ENCODE data around the gene ERO1B.

Gene ERO1B

GRCh38 chr1:236253918-236254637, 27.7 kb downstream of the ERO1B start:
- no peak for DNase-seq (ENCODE audit: low read depth in 1 of 2, low spot score in 1 of 2)

- DNase-seq (ENCODE audit: low read depth in 1 of 2, low spot score in 1 of 2), result no peak
Measured at GRCh38 chr1:236253119-236253518, 28.6 kb downstream of the ERO1B start.

- DNase-seq (ENCODE audit: low read depth in 1 of 2, low spot score in 1 of 2), result no peak
Measured at GRCh38 chr1:236251587-236251986, 30.2 kb downstream of the ERO1B start.

DNA sequence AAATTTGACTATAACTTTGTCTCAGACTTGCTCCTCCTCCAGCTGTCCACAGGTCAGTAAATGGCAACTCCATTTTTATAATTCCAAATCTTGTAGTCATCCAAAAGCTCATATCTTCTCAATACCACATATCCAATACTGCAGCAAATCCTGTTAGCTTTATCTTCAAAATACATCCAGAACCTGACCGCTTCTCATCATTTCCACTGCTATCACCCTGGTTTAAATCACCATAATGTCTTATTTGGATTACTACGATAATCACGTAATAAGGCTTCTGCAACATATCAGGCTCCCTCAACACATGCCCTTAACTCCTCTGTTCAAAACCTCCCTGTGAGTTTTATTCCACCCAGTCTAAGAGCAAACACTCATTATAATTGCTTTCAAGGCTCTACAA, 34.5 kb downstream of the ERO1B start:
- no peak for DNase-seq (ENCODE audit: low read depth in 1 of 2, low spot score in 1 of 2)

GRCh38 chr1:236242568-236242967, 39.2 kb downstream of the ERO1B start:
- no peak for DNase-seq (ENCODE audit: low read depth in 1 of 2, low spot score in 1 of 2)

GRCh38 chr1:236240675-236241074, 41.1 kb downstream of the ERO1B start:
- DNase-seq (ENCODE audit: low read depth in 1 of 2, low spot score in 1 of 2), result no peak

GRCh38 chr1:236239092-236239585, 42.6 kb downstream of the ERO1B start:
- no peak for DNase-seq (ENCODE audit: low read depth in 1 of 2, low spot score in 1 of 2)

DNA sequence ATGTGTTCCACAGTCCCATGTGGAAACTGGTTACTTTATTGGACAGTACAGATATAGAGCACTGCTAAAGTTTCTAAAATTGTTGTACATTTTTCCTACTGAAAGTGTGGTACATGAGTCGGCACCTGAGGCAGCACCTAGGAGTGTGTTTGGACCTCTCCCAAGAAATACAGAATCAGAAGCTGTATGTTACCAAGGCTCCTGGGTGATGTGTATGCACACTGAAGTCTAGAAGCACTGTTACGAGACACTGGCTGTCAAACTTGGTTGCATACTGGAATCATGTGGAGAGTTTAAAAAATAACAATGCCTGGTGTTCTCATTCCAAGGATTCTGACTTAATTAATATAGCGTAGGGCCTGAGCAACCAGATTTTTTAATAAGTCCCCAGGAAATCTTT, 46.6 kb downstream of the ERO1B start:
- no peak for DNase-seq (ENCODE audit: low read depth in 1 of 2, low spot score in 1 of 2)

GRCh38 chr1:236228411-236228810, 53.3 kb downstream of the ERO1B start:
- no peak for DNase-seq (ENCODE audit: low read depth in 1 of 2, low spot score in 1 of 2)

DNA sequence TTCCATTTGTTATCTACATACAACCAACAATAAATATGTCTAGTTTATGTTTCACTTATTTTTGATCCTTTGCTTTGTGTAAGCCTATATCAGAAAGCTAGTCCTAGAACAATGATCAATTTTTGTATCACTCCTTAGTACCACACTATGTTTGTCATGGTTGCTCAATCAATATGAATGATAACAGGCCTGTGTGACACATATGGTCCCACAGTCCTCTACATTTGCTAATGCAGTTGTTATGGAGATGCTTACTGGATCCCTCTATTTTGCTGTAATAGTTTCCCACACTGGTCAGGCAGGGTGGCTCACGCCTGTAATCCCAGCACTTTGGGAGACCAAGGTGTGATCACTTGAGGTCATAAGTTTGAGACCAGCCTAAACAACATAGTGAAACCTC, 59.1 kb downstream of the ERO1B start:
- no peak for DNase-seq (ENCODE audit: low read depth in 1 of 2, low spot score in 1 of 2)

GRCh38 chr1:236220473-236220872, 61.3 kb downstream of the ERO1B start:
- DNase-seq (ENCODE audit: low read depth in 1 of 2, low spot score in 1 of 2), result no peak

DNA sequence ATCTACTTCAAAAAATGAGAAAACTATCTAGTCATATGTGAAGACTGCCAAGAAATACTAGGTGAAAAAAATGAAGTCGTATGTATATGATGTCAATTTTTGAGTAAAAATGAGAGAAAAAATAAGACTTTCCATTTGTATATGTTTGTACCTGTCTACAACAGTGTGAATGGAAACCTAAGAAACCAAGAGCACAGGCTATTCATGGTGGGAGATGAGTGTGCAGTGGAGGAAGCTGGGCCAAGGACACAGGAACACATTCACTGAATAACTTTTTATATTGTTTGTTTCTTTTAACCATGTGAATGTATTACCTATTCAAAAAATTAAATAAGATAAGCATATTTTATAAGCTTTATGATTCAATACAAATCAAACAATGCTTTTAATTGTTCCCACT, 67.0 kb downstream of the ERO1B start:
- DNase-seq (ENCODE audit: low read depth in 1 of 2, low spot score in 1 of 2), result no peak

GRCh38 chr1:236213534-236213933, 68.2 kb downstream of the ERO1B start:
- DNase-seq (ENCODE audit: low read depth in 1 of 2, low spot score in 1 of 2), result no peak

- DNase-seq (ENCODE audit: low read depth in 1 of 2, low spot score in 1 of 2), result no peak
Measured at GRCh38 chr1:236211815-236212214, 69.9 kb downstream of the ERO1B start.

DNA sequence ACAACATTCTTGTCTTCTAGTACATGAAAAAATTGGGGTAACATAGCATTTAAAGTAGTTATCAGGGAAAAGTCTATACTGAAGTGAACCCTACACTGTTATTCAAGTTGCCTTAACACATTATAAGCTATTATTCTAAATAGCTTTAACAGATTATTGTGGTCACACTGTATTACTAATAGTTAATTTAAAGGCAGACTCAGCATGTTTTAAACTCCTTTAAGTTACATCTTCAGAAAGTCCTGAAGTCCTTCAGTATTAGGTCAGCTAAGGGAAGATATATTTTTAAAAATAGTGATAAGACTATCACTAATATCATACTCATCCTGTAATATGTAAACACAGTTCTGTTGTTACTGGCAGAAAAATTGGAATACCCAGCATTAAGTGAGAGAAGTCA, 72.0 kb downstream of the ERO1B start:
- DNase-seq (ENCODE audit: low read depth in 1 of 2, low spot score in 1 of 2), result no peak

- no peak for DNase-seq (ENCODE audit: low read depth in 1 of 2, low spot score in 1 of 2)
Measured at GRCh38 chr1:236209185-236209584, 72.6 kb downstream of the ERO1B start.

DNA sequence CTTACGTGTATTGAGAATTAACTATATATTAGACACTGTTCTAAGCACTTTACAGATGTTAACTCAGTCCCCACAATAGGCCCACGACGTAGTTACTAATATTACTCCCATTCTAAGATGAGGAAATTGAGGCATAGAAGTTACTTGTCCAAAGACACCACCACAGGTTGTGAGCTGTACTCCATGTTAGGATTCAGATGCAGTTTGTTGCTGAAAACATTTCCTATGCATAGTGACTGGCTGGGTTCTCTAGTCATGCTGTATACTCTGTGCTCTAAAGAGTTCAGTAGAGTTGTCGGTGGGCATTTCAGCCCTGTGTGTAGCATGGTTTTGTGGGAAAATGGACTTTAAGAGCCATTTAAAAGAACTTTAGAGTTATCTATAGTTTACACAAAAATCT, 74.2 kb downstream of the ERO1B start:
- DNase-seq (ENCODE audit: low read depth in 1 of 2, low spot score in 1 of 2), result no peak

DNA sequence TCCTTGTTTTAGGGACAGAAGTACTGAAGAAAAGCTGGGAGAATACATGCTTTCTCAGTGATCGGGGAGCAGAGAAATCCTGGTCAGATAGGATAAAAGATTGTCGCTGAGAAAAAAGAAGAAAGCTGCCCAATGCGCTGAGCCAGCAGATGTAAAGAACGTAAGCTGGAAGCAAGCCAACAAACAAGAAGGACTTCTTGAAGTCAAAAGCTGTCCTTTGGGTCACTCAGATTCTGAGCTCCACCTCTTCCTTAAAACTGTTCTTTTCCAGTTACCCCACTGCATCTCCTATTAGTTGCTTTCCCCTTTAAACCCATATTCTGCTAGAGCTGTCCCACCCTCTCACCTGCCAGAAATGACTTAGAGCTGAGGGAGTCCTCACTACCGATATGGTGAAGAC, 74.6 kb downstream of the ERO1B start:
- no peak for DNase-seq (ENCODE audit: low read depth in 1 of 2, low spot score in 1 of 2)

GRCh38 chr1:236206548-236206947, 75.2 kb downstream of the ERO1B start:
- no peak for DNase-seq (ENCODE audit: low read depth in 1 of 2, low spot score in 1 of 2)

- DNase-seq (ENCODE audit: low read depth in 1 of 2, low spot score in 1 of 2), result no peak
Measured at GRCh38 chr1:236204656-236205055, 77.1 kb downstream of the ERO1B start.

GRCh38 chr1:236204039-236204438, 77.7 kb downstream of the ERO1B start:
- DNase-seq (ENCODE audit: low read depth in 1 of 2, low spot score in 1 of 2), result no peak

DNA sequence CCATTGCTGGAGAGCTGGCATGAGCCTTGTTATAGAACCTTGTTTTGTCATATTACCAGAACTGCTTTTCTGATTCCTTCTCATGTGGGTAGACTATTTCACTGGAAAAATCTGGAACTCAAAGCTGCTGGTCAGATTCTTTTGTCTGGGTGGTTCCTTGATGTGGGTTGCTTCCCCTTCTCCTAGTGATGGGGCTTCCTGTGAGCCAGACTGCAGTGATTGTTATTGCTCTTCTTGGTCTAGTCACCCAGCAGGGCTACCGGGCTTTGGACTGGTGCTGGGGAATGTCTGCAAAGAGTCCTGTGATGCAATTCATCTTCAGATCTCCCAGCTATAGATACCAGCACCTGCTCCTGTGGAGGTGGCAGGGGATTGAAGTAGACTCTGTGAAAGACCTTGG, 80.0 kb downstream of the ERO1B start:
- no peak for DNase-seq (ENCODE audit: low read depth in 1 of 2, low spot score in 1 of 2)

DNA sequence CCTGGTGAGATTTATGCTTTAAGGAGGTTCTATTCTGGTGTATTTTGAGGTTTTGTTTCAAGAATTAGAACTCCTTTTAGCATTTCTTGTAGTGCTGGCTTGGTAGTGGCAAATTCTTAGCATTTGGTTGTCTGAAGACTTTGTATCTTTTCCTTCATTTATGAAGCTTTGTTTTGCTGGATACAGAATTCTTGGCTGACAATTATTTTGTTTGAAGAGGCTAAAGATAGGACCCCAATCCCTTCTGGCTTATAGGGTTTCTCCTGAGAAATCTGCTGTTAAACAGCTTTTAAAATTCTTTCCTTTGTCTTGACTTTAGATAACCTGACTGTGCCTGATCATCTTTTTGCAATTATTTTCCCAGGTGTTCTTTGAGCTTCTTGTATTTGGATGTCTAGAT, 80.8 kb downstream of the ERO1B start:
- DNase-seq (ENCODE audit: low read depth in 1 of 2, low spot score in 1 of 2), result no peak

Measured in activated T-helper 1 cell treated with anti-CD3 and anti-CD28 coated beads, Interleukin-2, amount 50 U/mL, for 16 hours (primary cell).